ENCODE measurements around the gene SERPINF2. TPM values are rescaled to one million over a fixed set of nuclear protein-coding genes. Genes with fewer than 3 reads are reported as not detected.
A peak's percentile ranks its signal among the peaks of the same experiment; 100 is the strongest.

SERPINF2 gene
- total RNA-seq, 1 experiment from 2014 or later = 0.68 TPM

- Histone ChIP-seq H2BK12ac (ENCODE audit: insufficient read length, low read depth, low read length) (no peak overlapping the region), H3K27me3 (ENCODE audit: insufficient read depth, low read length) (no peaks in the 10 kb centered on the region), H3K14ac (ENCODE audit: insufficient read depth, low read length) (no peak overlapping the region), H4K20me1 (ENCODE audit: control insufficient read depth, insufficient read depth, insufficient read length) (no peaks in the 10 kb centered on the region), H3K56ac (ENCODE audit: insufficient read length, low read depth, low read length) (no peak overlapping the region), H3K18ac (ENCODE audit: insufficient read length, low read depth, low read length) (no peak overlapping the region), H4K91ac (ENCODE audit: insufficient read length, low read depth, low read length) (no peak overlapping the region), H2AFZ (ENCODE audit: low read length) (no peak overlapping the region), H2BK15ac (ENCODE audit: low read depth, low read length) (no peak overlapping the region), H3K9me3 (ENCODE audit: control insufficient read depth, low read depth, low read length) (no peaks in the 10 kb centered on the region), H3K23me2 (ENCODE audit: insufficient read length, low read depth, low read length, poor library complexity, severe bottlenecking) (no peaks in the 10 kb centered on the region), H3K4ac (ENCODE audit: low read depth, low read length) (no peak overlapping the region), H3K9ac (ENCODE audit: extremely low read depth, insufficient read length, low read length) (no peak overlapping the region), H4K5ac (ENCODE audit: insufficient read length, low read depth, low read length) (no peak overlapping the region), H3K79me2 (ENCODE audit: insufficient read depth, low read length) (no peaks in the 10 kb centered on the region), H4K8ac (replicated peaks; ENCODE audit: insufficient read length, low read depth, low read length) (no peak overlapping the region), H3K4me1 (ENCODE audit: insufficient read depth, low read length) (no peaks in the 10 kb centered on the region), H2BK20ac (ENCODE audit: low read depth, low read length, poor library complexity, severe bottlenecking) (no peak overlapping the region), H3K4me2 (ENCODE audit: insufficient read depth, insufficient read length, low read length) (no peak overlapping the region), H2BK5ac (ENCODE audit: insufficient read length, low read length) (no peak overlapping the region), H2AK5ac (ENCODE audit: insufficient read length, low read length) (no peak overlapping the region), H3K23ac (ENCODE audit: insufficient read length, low read depth, low read length) (no peak overlapping the region), H3K27ac (ENCODE audit: insufficient read length, low read depth, low read length) (no peak overlapping the region), H3T11ph (ENCODE audit: low read length) (no peak overlapping the region), H3K79me1 (ENCODE audit: insufficient read depth, low read depth, low read length, poor library complexity, severe bottlenecking) (no peaks in the 10 kb centered on the region), H2BK120ac (ENCODE audit: low read depth, low read length, poor library complexity, severe bottlenecking) (no peak overlapping the region)
- DNase-seq = no peak
- no peak for TF ChIP-seq CTCF (conservative IDR thresholded peaks at IDR 0.05)
- Mint-ChIP-seq H3K4me3 (no peak overlapping the region), H3K27ac (peak overlapping the region in 2 of 3 experiments; percentile 12 to 40; a peak in 1 of 7 replicates), H3K9me3 (no peaks in the 10 kb centered on the region), H3K4me1 (no peaks in the 10 kb centered on the region; a peak in 1 of 4 replicates), H3K27me3 (ENCODE audit: low read depth) (no peaks in the 10 kb centered on the region; the same call in 1 of the 2 replicates), H3K36me3 (ENCODE audit: insufficient read depth in 1 of 3, low read depth in 3 of 3) (peaks cover 10 to 55% (median 52%) of the 10 kb centered on the region in 3 experiments; a peak in 5 of 7 replicates)
- no CpG with 5 or more reads among the region's 10 CpGs for WGBS (ENCODE audit: extremely low coverage, insufficient read length, low lambda C conversion rate)
Observed at GRCh38 chr17:1776328-1776727, 33.7 kb downstream of the SERPINF2 start.
